Adrenal gland (tissue), 12 donors: ENCODE data around the gene FLT1. TPM values are rescaled to one million over a fixed set of nuclear protein-coding genes. Genes with fewer than 3 reads are reported as not detected.
A peak's percentile ranks its signal among the peaks of the same experiment; 100 is the strongest.

Experiments
- DNase-seq, 7 donors: peaks; one replicate each; pipeline ENCODE4 v3.0.0-alpha.2; 2019 to 2020
- H3K27ac ChIP-seq, 5 donors: fragments of 200-600 bp; sonication (generic) in 4 of 5; 1 replicate in 3 of 5; 2 replicates in 2 of 5; pipeline versions ENCODE4 v1.5.1 to v1.8.0; 2016 to 2020; ENCODE audit warnings: mild to moderate bottlenecking in 1 of 5
- H3K27me3 ChIP-seq: fragments of 200-600 bp; 2 replicates; pipeline ENCODE4 v1.8.0; 2021
- H3K36me3 ChIP-seq, 2 donors: fragments of 200-600 bp; replicated peaks in 1 of 2; 1 replicate in 1 of 2; 2 replicates in 1 of 2; pipeline versions ENCODE4 v1.5.1 to v1.8.0; 2018 to 2022
- H3K4me1 ChIP-seq, 2 donors: fragments of 200-600 bp; replicated peaks in 1 of 2; 1 replicate in 1 of 2; 2 replicates in 1 of 2; pipeline versions ENCODE4 v1.5.1 to v1.8.0; 2018 to 2021
- H3K4me3 ChIP-seq, 4 donors: fragments of 200-600 bp; sonication (generic) in 3 of 4; one replicate each; pipeline ENCODE4 v1.5.1; 2016 to 2018
- H3K9me3 ChIP-seq, 3 donors: fragments of 200-600 bp; sonication (generic) in 1 of 3; replicated peaks in 1 of 3; 1 replicate in 2 of 3; 2 replicates in 1 of 3; pipeline versions ENCODE4 v1.5.1 to v1.8.0; 2016 to 2021
- POLR2A ChIP-seq, 2 donors: fragments of 450-650 bp; IDR thresholded peaks; one replicate each; pipeline ENCODE4 v1.6.1; 2017; ENCODE audit warnings: antibody characterized with exemption in 2 of 2, mild to moderate bottlenecking in 2 of 2, moderate library complexity in 1 of 2
- WGBS, 4 donors: extraction: QIAGEN DNeasy Blood & Tissue Kit in 2 of 4; methylation state at CpG; one replicate each; pipeline versions ENCODE4 v1.1.5 to v1.1.7; 2013 to 2017; 5-methylcytosine and 5-hydroxymethylcytosine counted together
- intact Hi-C, 2 donors: fragments of 100-400 bp; cut with DNase I; formaldehyde crosslinking; loops; one replicate each; pipeline versions ENCODE4 v1.14.1 to v1.15.0; 2022 to 2023
- polyA plus RNA-seq, 3 donors: library from polyadenylated mRNA; stranded (reverse); fragments of 200-250 nt in 2 of 3; fragments of 350-450 nt in 1 of 3; fragmentation: Illumina TruSeq in 1 of 3; extraction: RNeasy Lipid Tissue Mini Kit (QIAGEN cat#74804) in 1 of 3; gene quantifications; one replicate each; pipeline ENCODE4 v1.2.3, GENCODE V29; 2013 to 2014
- total RNA-seq, 9 donors: library from RNA; depleted of rRNA in 4 of 9; stranded (reverse); fragments of >200 nt in 4 of 9; fragments of 120-200 nt in 1 of 9; fragmentation: NEBNext Ultra II Directional in 1 of 9; extraction: Animal tissue kit (Norgen Biotek cat#: 25700) in 1 of 9; gene quantifications; one replicate each; pipeline versions ENCODE4 v1.1.0 to v1.2.4, GENCODE V29; 2013 to 2023
- TF ChIP-seq, protein P1 (sequence below), 6 experiments: fragments of 450-650 bp in 4 of 6; fragments of 200-600 bp in 2 of 6; sonication (generic) in 1 of 6; IDR thresholded peaks; 1 replicate in 5 of 6; 2 replicates in 1 of 6; pipeline versions ENCODE4 v1.5.1 to v1.8.0; 2016 to 2021; ENCODE audit warnings: antibody characterized with exemption in 6 of 6, mild to moderate bottlenecking in 2 of 6, moderate library complexity in 1 of 6
- donor health status: healthy with polysubstance abuse.
- donor health status: Bipolar disorder and iron deficiency.
- donor health status: DM: yes; HTN: yes; CAD: no.
- donor health status: DM: no; HTN: no; CAD: no.
- donor health status: DM: no; HTN: no; CAD: no.
- donor health status: DM: yes; HTN: yes; CAD: no.

Gene FLT1
- total and polyA plus RNA-seq, 12 donors = 2.7 to 55.9 (median 24.2) TPM

DNA sequence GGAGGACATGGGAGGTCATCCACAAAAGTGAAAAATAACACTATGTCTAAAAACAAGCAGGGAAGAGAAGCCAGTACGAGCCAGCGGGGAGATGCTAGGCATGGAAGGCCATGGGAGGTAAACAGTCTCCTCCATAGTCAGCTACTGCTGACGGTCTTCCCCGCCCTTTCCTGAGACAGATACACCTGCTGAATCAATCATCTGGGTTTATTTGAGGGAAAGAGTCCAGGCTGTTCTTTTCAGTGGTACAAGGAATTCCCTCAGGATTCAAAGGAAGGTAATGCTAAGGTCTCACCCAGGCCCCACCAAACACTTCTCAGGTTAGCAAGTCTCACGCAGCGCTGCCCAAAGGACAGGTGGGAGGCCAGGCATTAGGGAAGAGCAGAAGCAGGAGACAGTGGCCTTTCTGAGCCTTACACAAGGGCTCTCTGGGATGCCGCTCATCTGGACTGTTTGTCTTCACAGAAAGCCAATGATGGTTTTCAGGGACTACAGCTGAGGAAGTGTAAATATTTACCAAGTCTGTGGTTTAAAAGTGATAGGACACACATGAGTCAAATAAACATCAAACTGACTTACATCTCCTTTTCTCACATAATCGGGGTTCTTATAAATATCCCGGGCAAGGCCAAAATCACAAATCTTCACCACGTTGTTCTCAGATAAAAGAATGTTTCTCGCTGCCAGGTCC lies 173.9 kb downstream of the FLT1 start:
- intact Hi-C loops = loop anchor here (5.0 to 10.0 kb wide), 2 partner anchors 314 to 476 kb away; no protein-coding TSS in a partner anchor
- no peak overlapping the region for H3K4me3 ChIP-seq
- no peaks in the 10 kb centered on the region for H3K9me3 ChIP-seq
- no peaks in the 10 kb centered on the region for H3K4me1 ChIP-seq
- H3K27me3 ChIP-seq = no peaks in the 10 kb centered on the region
- 68 to 85% (median 79%) methylated on average over 11 of the region's 11 CpGs for WGBS, 4 donors
- H3K27ac ChIP-seq = no peak overlapping the region
- no peak for DNase-seq
- H3K36me3 ChIP-seq = no peaks in the 10 kb centered on the region
- no peak for TF ChIP-seq POLR2A (IDR thresholded peaks at IDR 0.05)
- TF ChIP-seq, protein P1, sequence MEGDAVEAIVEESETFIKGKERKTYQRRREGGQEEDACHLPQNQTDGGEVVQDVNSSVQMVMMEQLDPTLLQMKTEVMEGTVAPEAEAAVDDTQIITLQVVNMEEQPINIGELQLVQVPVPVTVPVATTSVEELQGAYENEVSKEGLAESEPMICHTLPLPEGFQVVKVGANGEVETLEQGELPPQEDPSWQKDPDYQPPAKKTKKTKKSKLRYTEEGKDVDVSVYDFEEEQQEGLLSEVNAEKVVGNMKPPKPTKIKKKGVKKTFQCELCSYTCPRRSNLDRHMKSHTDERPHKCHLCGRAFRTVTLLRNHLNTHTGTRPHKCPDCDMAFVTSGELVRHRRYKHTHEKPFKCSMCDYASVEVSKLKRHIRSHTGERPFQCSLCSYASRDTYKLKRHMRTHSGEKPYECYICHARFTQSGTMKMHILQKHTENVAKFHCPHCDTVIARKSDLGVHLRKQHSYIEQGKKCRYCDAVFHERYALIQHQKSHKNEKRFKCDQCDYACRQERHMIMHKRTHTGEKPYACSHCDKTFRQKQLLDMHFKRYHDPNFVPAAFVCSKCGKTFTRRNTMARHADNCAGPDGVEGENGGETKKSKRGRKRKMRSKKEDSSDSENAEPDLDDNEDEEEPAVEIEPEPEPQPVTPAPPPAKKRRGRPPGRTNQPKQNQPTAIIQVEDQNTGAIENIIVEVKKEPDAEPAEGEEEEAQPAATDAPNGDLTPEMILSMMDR (IDR thresholded peaks at IDR 0.05) = no peak

DNA sequence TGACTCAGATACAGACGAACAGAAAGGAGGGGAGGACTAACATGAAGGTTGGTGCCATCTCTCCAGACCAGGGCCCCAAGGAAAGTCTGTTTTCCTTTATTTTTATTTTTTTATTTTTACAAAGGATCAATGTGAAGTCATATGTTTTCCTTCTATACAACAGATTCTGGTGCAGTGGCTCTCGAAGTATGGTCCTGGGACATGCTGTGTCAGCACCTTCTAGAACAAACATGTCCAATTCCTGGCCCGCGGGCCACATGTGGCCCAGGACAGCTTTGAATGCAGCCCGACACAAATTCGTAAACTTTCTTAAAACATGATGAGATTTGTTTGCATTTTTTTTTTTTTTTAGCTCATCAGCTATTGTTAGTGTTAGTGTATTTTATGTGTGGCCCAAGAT lies 174.7 kb downstream of the FLT1 start:
- no peak overlapping the region for H3K4me3 ChIP-seq
- 85 to 91% (median 86%) methylated on average over 6 of the region's 6 CpGs for WGBS, 4 donors
- H3K36me3 ChIP-seq = no peaks in the 10 kb centered on the region
- H3K27me3 ChIP-seq = no peaks in the 10 kb centered on the region
- no peaks in the 10 kb centered on the region for H3K9me3 ChIP-seq
- TF ChIP-seq POLR2A (IDR thresholded peaks at IDR 0.05) = no peak
- TF ChIP-seq, protein P1 (IDR thresholded peaks at IDR 0.05) = no peak
- no peak for DNase-seq
- H3K4me1 ChIP-seq = no peaks in the 10 kb centered on the region
- no peak overlapping the region for H3K27ac ChIP-seq
- intact Hi-C loops = loop anchor here (5.0 to 10.0 kb wide), 2 partner anchors 315 to 477 kb away; no protein-coding TSS in a partner anchor

DNA sequence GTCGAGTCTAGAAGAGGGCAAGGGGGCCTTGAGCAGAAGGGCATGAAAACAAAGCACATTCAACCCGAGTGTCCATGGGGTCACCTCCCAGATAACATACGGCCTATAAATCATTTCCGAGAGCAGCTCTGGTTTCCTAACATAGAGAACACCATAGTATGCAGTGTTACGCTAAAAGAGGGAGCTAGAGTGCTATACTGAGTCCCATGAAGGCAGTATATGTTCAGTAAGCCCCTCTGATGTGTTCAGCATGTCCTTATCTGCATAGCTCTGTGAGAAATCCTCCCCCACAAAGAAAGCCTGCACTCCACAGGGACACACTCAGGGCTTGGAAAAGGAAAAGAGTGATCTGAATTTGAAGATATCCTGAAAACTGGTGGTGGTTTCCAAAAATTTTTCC lies 175.4 kb downstream of the FLT1 start:
- H3K9me3 ChIP-seq = no peaks in the 10 kb centered on the region
- H3K27ac ChIP-seq = no peak overlapping the region
- intact Hi-C loops = no loop called here
- DNase-seq = no peak
- TF ChIP-seq, protein P1 (IDR thresholded peaks at IDR 0.05) = no peak
- no peak for TF ChIP-seq POLR2A (IDR thresholded peaks at IDR 0.05)
- WGBS, 4 donors = 62 to 72% (median 69%) methylated on average over 5 of the region's 5 CpGs
- no peak overlapping the region for H3K4me3 ChIP-seq
- no peaks in the 10 kb centered on the region for H3K27me3 ChIP-seq
- no peaks in the 10 kb centered on the region for H3K36me3 ChIP-seq
- H3K4me1 ChIP-seq = no peaks in the 10 kb centered on the region

- intact Hi-C loops = no loop called here
Observed at GRCh38 chr13:28318496-28318895, 176.4 kb downstream of the FLT1 start.

More at GRCh38 chr13:28318496-28318895, 176.4 kb downstream of the FLT1 start:
- TF ChIP-seq, protein P1 (IDR thresholded peaks at IDR 0.05) = no peak
- TF ChIP-seq POLR2A (IDR thresholded peaks at IDR 0.05) = no peak
- no peaks in the 10 kb centered on the region for H3K36me3 ChIP-seq
- 75 to 96% (median 84%) methylated on average over 7 of the region's 7 CpGs for WGBS, 4 donors
- no peak overlapping the region for H3K4me3 ChIP-seq
- no peaks in the 10 kb centered on the region for H3K4me1 ChIP-seq
- DNase-seq = peak in 1 of 7 donors; percentile 18
- no peak overlapping the region for H3K27ac ChIP-seq
- no peaks in the 10 kb centered on the region for H3K27me3 ChIP-seq
- no peaks in the 10 kb centered on the region for H3K9me3 ChIP-seq
